Heart left ventricle (tissue), 13 donors: ENCODE measurements around the gene PRKACA.

ENCODE experiments used
- POLR2A ChIP-seq, 2 donors: fragments of 450-650 bp; IDR thresholded peaks; one replicate each; pipeline ENCODE4 v1.6.1; 2017; ENCODE audit warnings: antibody characterized with exemption in 2 of 2, mild to moderate bottlenecking in 2 of 2, moderate library complexity in 2 of 2
- TF ChIP-seq, protein P1 (sequence below), 12 donors: fragments of 200-600 bp; sonication (generic) in 4 of 12; IDR thresholded peaks; one replicate each; pipeline versions ENCODE4 v1.5.0 to v1.8.0; 2018 to 2022; ENCODE audit warnings: antibody characterized with exemption in 12 of 12, mild to moderate bottlenecking in 5 of 12
- donor health status: ischemic (EF 13 %, LVEDD 7.1; RV severe dilation, severe dysfunction).
- donor health status: DM: no; HTN: yes; CAD: no.
- donor health status: DM: no; HTN: no; CAD: no.
- donor health status: ischemic (EF 25% LVEDD 6.9; RV normal size, moderate dysfunction).
- donor health status: ischemic (EF 25% LVEDD 5.7; RV mildly dilated, moderate dysfunction).
- donor health status: ischemic (EF 35%, LVEDD 5.7; RV mildly dilated, moderate dysfunction).
- donor health status: nonischemic (EF 11% LVEDD 7.7; RV severe dilation, severe dysfunction).
- donor health status: DM: yes; HTN: yes; CAD: no.
- donor health status: PGD.
- donor health status: ischemic (EF 29% LVEDD 5.4; RV normal size, mild dysfunction).
- donor health status: nonischemic (EF 23%, LVEDD 6.1; RV moderate dilation, normal function).

DNA sequence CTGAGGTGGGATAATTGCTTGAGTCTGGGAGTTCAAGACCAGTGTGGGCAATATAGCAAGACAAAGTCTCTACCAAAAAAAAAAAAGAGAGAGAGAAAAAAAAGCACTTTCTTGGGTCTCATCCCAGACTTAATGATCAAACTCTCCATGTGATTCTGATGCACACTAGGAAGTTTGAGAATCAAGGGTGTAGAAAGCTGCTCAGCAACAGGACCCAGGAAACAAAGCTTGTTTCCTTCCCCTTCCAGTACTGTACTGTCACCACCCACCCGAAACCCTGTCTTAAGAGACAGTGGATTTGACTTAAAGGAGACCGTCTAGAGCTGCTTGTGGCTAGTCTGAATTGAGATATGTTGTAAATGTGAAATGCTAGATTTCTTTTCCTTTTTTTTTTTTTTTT lies 39.2 kb downstream of the PRKACA start:
- TF ChIP-seq, protein P1, sequence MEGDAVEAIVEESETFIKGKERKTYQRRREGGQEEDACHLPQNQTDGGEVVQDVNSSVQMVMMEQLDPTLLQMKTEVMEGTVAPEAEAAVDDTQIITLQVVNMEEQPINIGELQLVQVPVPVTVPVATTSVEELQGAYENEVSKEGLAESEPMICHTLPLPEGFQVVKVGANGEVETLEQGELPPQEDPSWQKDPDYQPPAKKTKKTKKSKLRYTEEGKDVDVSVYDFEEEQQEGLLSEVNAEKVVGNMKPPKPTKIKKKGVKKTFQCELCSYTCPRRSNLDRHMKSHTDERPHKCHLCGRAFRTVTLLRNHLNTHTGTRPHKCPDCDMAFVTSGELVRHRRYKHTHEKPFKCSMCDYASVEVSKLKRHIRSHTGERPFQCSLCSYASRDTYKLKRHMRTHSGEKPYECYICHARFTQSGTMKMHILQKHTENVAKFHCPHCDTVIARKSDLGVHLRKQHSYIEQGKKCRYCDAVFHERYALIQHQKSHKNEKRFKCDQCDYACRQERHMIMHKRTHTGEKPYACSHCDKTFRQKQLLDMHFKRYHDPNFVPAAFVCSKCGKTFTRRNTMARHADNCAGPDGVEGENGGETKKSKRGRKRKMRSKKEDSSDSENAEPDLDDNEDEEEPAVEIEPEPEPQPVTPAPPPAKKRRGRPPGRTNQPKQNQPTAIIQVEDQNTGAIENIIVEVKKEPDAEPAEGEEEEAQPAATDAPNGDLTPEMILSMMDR (IDR thresholded peaks at IDR 0.05), result no peak
- no peak for TF ChIP-seq POLR2A (IDR thresholded peaks at IDR 0.05)
